HepG2 (cell line): ENCODE data around the gene ANO4. TPM values are rescaled to one million over a fixed set of nuclear protein-coding genes. Genes with fewer than 3 reads are reported as not detected.

ENCODE experiments used
- ATAC-seq: fragments of 200-7000 bp; cut with Tn5 transposase; 3 replicates; pipeline ENCODE4 v1.9.1; 2020; ENCODE audit warnings: mild to moderate bottlenecking, moderate library complexity
- BruUV-seq: library from RNA; stranded (reverse); fragments of 400-500 nt; replicated peaks from 2 replicates; lab custom pipeline; 2021; lab: Mats Ljungman, UMichigan
- CTCF ChIA-PET: fragments of 300-600 bp; formaldehyde crosslinking; extraction: SDS; loops from one replicate; lab custom pipeline; 2021; ENCODE audit warnings: low total read pairs, inconsistent platforms, low intra/inter-chr PET ratio; lab: Yijun Ruan, JAX
- POLR2A ChIA-PET: fragments of 350-600 bp; sonication (Branson Sonifier 250); formaldehyde crosslinking; loops from one replicate; lab custom pipeline; 2020; ENCODE audit warnings: antibody characterized with exemption, inconsistent platforms; lab: Yijun Ruan, JAX
- DNase-seq: peaks from one replicate; pipeline ENCODE4 v3.0.0-alpha.2; 2015; ENCODE audit warnings: low spot score
- FAIRE-seq: peaks from 3 replicates; lab custom pipeline; 2011; peaks lifted over from hg19 to GRCh38; lab: Jason Lieb, UNC
- H2AFZ ChIP-seq: one replicate; pipeline ENCODE4 v1.6.1; 2011; ENCODE audit warnings: low read length, inconsistent platforms
- H3K27ac ChIP-seq: fragments of 300-600 bp; 3 replicates; pipeline ENCODE4 v1.8.0; 2011; ENCODE audit warnings: mixed run types, mild to moderate bottlenecking, mixed read lengths, low read length, inconsistent platforms; ENCODE audit not compliant: insufficient read depth; ENCODE audit errors: extremely low read length
- H3K27me3 ChIP-seq, 2 experiments: fragments of 200-600 bp in 1 of 2; 2 replicates in 1 of 2; 3 replicates in 1 of 2; pipeline versions ENCODE4 v1.6.0 to v1.8.0; 2011; ENCODE audit warnings: low read length in 2 of 2, mild to moderate bottlenecking in 2 of 2, moderate library complexity in 2 of 2, inconsistent platforms in 1 of 2; ENCODE audit not compliant: insufficient read depth in 2 of 2, control insufficient read depth in 1 of 2
- H3K36me3 ChIP-seq, 2 experiments: fragments of 200-600 bp in 1 of 2; replicated peaks in 1 of 2; 2 replicates in 1 of 2; 3 replicates in 1 of 2; pipeline versions ENCODE4 v1.5.1 to v1.8.0; 2011; ENCODE audit warnings: low read length in 2 of 2, inconsistent platforms in 1 of 2; ENCODE audit not compliant: insufficient read depth in 2 of 2, control insufficient read depth in 1 of 2
- H3K4me1 ChIP-seq: 2 replicates; pipeline ENCODE4 v1.5.1; 2012; ENCODE audit warnings: low read length, inconsistent platforms; ENCODE audit not compliant: insufficient read depth
- H3K4me2 ChIP-seq: 2 replicates; pipeline ENCODE4 v1.6.0; 2011; ENCODE audit warnings: low read depth, low read length, inconsistent platforms
- H3K4me3 ChIP-seq, 3 experiments: fragments of 200-600 bp in 1 of 3; sonication (generic), shearing (Covaris generic) in 1 of 3; replicated peaks in 1 of 3; 2 replicates each; pipeline ENCODE4 v1.5.1; 2011 to 2016; ENCODE audit warnings: low read length in 3 of 3, inconsistent platforms in 2 of 3, low read depth in 2 of 3, mild to moderate bottlenecking in 2 of 3, control low read depth in 1 of 3, mixed read lengths in 1 of 3; ENCODE audit not compliant: insufficient read depth in 1 of 3
- H3K79me2 ChIP-seq: one replicate; pipeline ENCODE4 v1.6.1; 2011; ENCODE audit warnings: low read length, inconsistent platforms; ENCODE audit not compliant: insufficient read depth
- H3K9ac ChIP-seq: 2 replicates; pipeline ENCODE4 v1.6.0; 2011; ENCODE audit warnings: mild to moderate bottlenecking, low read depth, low read length, inconsistent platforms; ENCODE audit not compliant: insufficient read depth
- H3K9me3 ChIP-seq: 2 replicates; pipeline ENCODE4 v1.5.1; 2012; ENCODE audit warnings: mild to moderate bottlenecking, low read length
- H4K20me1 ChIP-seq: 2 replicates; pipeline ENCODE4 v1.6.0; 2011; ENCODE audit warnings: inconsistent platforms, mild to moderate bottlenecking, low read length, moderate library complexity; ENCODE audit not compliant: insufficient read depth
- BRF2 ChIP-seq: sonication (generic); formaldehyde crosslinking; IDR thresholded peaks from 2 replicates; pipeline ENCODE4 v1.8.1; 2022; ENCODE audit warnings: mild to moderate bottlenecking, missing genetic modification reagents
- CEBPG ChIP-seq: IDR thresholded peaks from 2 replicates; pipeline ENCODE4 v1.6.1; 2016
- CREM ChIP-seq, 2 experiments: sonication (generic) in 1 of 2; formaldehyde crosslinking in 1 of 2; IDR thresholded peaks; 2 replicates each; pipeline versions ENCODE4 v1.4.0 to v1.6.1; 2016 to 2020; ENCODE audit warnings: antibody characterized with exemption in 1 of 2, mild to moderate bottlenecking in 1 of 2, missing genetic modification reagents in 1 of 2
- KDM1A ChIP-seq: IDR thresholded peaks from 2 replicates; pipeline ENCODE4 v1.6.1; 2016; ENCODE audit warnings: missing compliant biosample characterization
- KDM4B ChIP-seq: sonication (generic); formaldehyde crosslinking; IDR thresholded peaks from 2 replicates; pipeline ENCODE4 v1.4.0; 2020; ENCODE audit warnings: missing genetic modification reagents
- SMARCC2 ChIP-seq: fragments of 450-650 bp; IDR thresholded peaks from 2 replicates; pipeline ENCODE4 v1.6.1; 2017; ENCODE audit warnings: antibody characterized with exemption, mild to moderate bottlenecking
- TCF7L2 ChIP-seq: IDR thresholded peaks from 2 replicates; pipeline ENCODE4 v1.6.1; 2011; ENCODE audit warnings: mild to moderate bottlenecking, low read depth, low read length, moderate library complexity
- TFAP4 ChIP-seq: sonication (generic); IDR thresholded peaks from 2 replicates; pipeline ENCODE4 v1.6.1; 2016; ENCODE audit warnings: low read depth, borderline replicate concordance
- ZNF646 ChIP-seq: sonication (generic); formaldehyde crosslinking; IDR thresholded peaks from 2 replicates; pipeline ENCODE4 v1.9.0; 2021; ENCODE audit warnings: mild to moderate bottlenecking, missing genetic modification reagents
- ZNF777 ChIP-seq: sonication (generic); formaldehyde crosslinking; IDR thresholded peaks from 2 replicates; pipeline ENCODE4 v1.4.0; 2020; ENCODE audit warnings: missing genetic modification reagents
- WGBS: methylation state at CpG from one replicate; pipeline ENCODE4 v1.1.6; 2017; ENCODE audit warnings: low lambda C conversion rate; 5-methylcytosine and 5-hydroxymethylcytosine counted together
- in situ Hi-C: cut with HindIII; loops from 2 replicates; pipeline ENCODE4 v1.10.0; 2017; ENCODE audit warnings: low pct_unique_long_range_greater_than_20kb; ENCODE audit not compliant: extremely low pct_ligation_motif_present
- intact Hi-C: fragments of 100-400 bp; cut with micrococcal nuclease; formaldehyde crosslinking; loops from one replicate; pipeline ENCODE4 v1.10.0; 2022; ENCODE audit not compliant: unreplicated experiment
- polyA plus RNA-seq, 8 experiments: library from polyadenylated mRNA; depleted of rRNA in 3 of 8; stranded (reverse) in 7 of 8; unstranded in 1 of 8; fragments of >200 nt; fragmentation: Illumina TruSeq in 4 of 8; extraction: Trizol in 4 of 8; gene quantifications; 2 replicates each; pipeline versions ENCODE4 v1.2.1 to v1.2.3, GENCODE V29; 2011 to 2016; ENCODE audit warnings: low read depth in 4 of 8, missing spikeins in 1 of 8, mixed read lengths in 1 of 8; ENCODE audit not compliant: insufficient read depth in 1 of 8
- total RNA-seq, 5 experiments: library from RNA; depleted of rRNA; stranded (reverse); fragments of >200 nt; fragmentation: Illumina TruSeq; extraction: Trizol; gene quantifications; 2 replicates each; pipeline ENCODE4 v1.2.3, GENCODE V29; 2016; ENCODE audit warnings: low read depth in 1 of 5
- TF ChIP-seq, protein P1 (sequence below): sonication (generic); formaldehyde crosslinking; IDR thresholded peaks from 2 replicates; pipeline ENCODE4 v1.9.0; 2021; ENCODE audit warnings: missing genetic modification reagents, borderline replicate concordance

The ANO4 gene
- total and polyA plus RNA-seq, 2 of the 13 experiments (the other 11 are each of a cell fraction or from before 2014, with no cell fraction given), result not detected

DNA sequence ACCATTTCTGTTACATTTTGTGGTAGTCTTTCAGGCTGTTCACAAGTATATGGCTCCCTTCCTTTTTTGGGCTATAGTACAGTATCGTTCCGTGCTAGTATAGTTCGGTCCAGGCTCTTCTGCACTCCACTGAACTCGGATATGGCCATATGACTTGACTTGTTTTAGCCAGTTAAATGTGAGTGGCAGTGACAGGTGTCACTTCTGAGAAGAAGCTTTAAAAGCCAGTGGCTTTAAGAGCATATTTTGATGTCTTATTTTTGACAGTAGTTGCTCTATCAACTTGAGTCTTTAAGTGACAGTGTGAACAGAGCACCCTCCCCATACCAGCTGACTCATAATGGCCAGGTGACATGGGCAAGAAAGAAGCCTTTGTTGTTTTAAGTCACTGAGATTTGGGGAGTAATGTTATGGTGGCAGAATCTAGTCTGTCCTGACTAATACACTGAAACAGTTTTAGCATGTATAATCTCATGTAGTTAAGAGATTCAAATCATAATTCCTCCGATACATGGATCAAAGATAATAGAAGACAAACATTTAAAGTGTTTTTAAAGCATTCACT, 64.6 kb downstream of the ANO4 start:
- Histone ChIP-seq H3K9me3 (no peaks in the 10 kb centered on the region), H3K79me2 (no peaks in the 10 kb centered on the region), H4K20me1 (no peaks in the 10 kb centered on the region), H3K4me3 (no peak overlapping the region), H2AFZ (no peak overlapping the region), H3K4me2 (no peak overlapping the region), H3K27me3 (no peaks in the 10 kb centered on the region; a peak in 1 of 5 replicates), H3K36me3 (no peaks in the 10 kb centered on the region), H3K27ac (no peak overlapping the region), H3K4me1 (no peaks in the 10 kb centered on the region), H3K9ac (no peak overlapping the region)
- CTCF ChIA-PET, result no interaction called here
- intact Hi-C loops, result no loop called here
- FAIRE-seq, result no peak
- POLR2A ChIA-PET, result no interaction called here
- ATAC-seq, result no peak
- in situ Hi-C loops, result no loop called here
- 3% methylated on average over 5 of the region's 5 CpGs for WGBS
- BruUV-seq, result no TSS peak
- DNase-seq, result no peak
- TF ChIP-seq, protein P1, sequence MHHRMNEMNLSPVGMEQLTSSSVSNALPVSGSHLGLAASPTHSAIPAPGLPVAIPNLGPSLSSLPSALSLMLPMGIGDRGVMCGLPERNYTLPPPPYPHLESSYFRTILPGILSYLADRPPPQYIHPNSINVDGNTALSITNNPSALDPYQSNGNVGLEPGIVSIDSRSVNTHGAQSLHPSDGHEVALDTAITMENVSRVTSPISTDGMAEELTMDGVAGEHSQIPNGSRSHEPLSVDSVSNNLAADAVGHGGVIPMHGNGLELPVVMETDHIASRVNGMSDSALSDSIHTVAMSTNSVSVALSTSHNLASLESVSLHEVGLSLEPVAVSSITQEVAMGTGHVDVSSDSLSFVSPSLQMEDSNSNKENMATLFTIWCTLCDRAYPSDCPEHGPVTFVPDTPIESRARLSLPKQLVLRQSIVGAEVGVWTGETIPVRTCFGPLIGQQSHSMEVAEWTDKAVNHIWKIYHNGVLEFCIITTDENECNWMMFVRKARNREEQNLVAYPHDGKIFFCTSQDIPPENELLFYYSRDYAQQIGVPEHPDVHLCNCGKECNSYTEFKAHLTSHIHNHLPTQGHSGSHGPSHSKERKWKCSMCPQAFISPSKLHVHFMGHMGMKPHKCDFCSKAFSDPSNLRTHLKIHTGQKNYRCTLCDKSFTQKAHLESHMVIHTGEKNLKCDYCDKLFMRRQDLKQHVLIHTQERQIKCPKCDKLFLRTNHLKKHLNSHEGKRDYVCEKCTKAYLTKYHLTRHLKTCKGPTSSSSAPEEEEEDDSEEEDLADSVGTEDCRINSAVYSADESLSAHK (CRISPR knock-in tag), result no peak
- TF ChIP-seq TCF7L2 (no peak), TFAP4 (no peak), CEBPG (CRISPR knock-in tag) (no peak), SMARCC2 (no peak), ZNF777 (CRISPR knock-in tag) (no peak), KDM4B (CRISPR knock-in tag) (no peak), ZNF646 (CRISPR knock-in tag) (no peak), KDM1A (CRISPR knock-in tag) (no peak), BRF2 (CRISPR knock-in tag) (no peak), CREM (IDR thresholded peaks at IDR 0.05) (no peak), CREM (CRISPR knock-in tag; IDR thresholded peaks at IDR 0.05) (no peak)
